Mesothelial cell of epicardium (in vitro differentiated cells): ENCODE measurements around the gene PLEKHA6. TPM values are rescaled to one million over a fixed set of nuclear protein-coding genes. Genes with fewer than 3 reads are reported as not detected.
A peak's percentile ranks its signal among the peaks of the same experiment; 100 is the strongest.

ENCODE experiments used
- DNase-seq, 2 experiments: peaks; one replicate each; pipeline ENCODE4 v3.0.0; 2021; ENCODE audit warnings: low spot score in 2 of 2; ENCODE audit not compliant: unreplicated experiment in 2 of 2
- H3K27ac Mint-ChIP-seq: 2 replicates; pipeline ENCODE4 v1.8.0; 2021; ENCODE audit warnings: mixed read lengths
- H3K27me3 Mint-ChIP-seq: 2 replicates; pipeline ENCODE4 v1.8.0; 2021; ENCODE audit warnings: low read depth, mixed read lengths
- H3K36me3 Mint-ChIP-seq: 2 replicates; pipeline ENCODE4 v1.8.0; 2021; ENCODE audit warnings: mixed read lengths
- H3K4me1 Mint-ChIP-seq: 2 replicates; pipeline ENCODE4 v1.8.0; 2021; ENCODE audit warnings: mixed read lengths
- H3K4me3 Mint-ChIP-seq: 2 replicates; pipeline ENCODE4 v1.8.0; 2021; ENCODE audit warnings: mild to moderate bottlenecking, moderate library complexity, mixed read lengths
- H3K9me3 Mint-ChIP-seq: 2 replicates; pipeline ENCODE4 v1.8.0; 2021; ENCODE audit warnings: mixed read lengths
- total RNA-seq: library from RNA; stranded (reverse); gene quantifications from 3 replicates; pipeline ENCODE4 v1.2.1, GENCODE V29; 2021
- TF ChIP-seq, protein P1 (sequence below): fragments of 200-600 bp; sonication (generic); IDR thresholded peaks from one replicate; pipeline ENCODE4 v1.5.0; 2021; ENCODE audit warnings: antibody characterized with exemption; ENCODE audit not compliant: unreplicated experiment

The PLEKHA6 gene
- total RNA-seq, 1 donor from 2014 or later: 29.7 TPM

DNA sequence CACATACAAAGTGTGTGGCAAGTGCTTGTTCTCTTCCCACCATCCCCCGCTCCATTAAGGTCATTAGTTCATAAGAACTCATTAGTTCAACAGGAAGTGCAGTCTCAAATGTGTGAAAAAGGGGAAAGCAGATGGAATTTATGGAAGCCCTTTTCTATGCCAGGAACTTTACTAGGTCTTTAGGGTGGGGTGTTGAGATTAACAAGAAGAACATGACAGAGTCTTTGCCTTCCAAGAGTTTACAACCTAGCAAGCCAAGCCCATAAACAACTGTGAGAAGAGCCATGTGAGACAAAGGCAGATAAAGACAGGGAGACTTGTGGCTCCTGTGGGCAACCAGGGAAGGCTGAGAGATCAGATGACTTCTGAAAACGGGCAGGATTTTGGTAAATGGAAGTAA lies 21.4 kb downstream of the PLEKHA6 start:
- H3K36me3 Mint-ChIP-seq: no peaks in the 10 kb centered on the region
- peak overlapping the region; percentile 31 for H3K27ac Mint-ChIP-seq
- peaks cover 46% of the 10 kb centered on the region for H3K4me1 Mint-ChIP-seq
- no peak overlapping the region for H3K4me3 Mint-ChIP-seq
- no peak for DNase-seq
- no peaks in the 10 kb centered on the region for H3K9me3 Mint-ChIP-seq
- no peaks in the 10 kb centered on the region for H3K27me3 Mint-ChIP-seq
- TF ChIP-seq, protein P1, sequence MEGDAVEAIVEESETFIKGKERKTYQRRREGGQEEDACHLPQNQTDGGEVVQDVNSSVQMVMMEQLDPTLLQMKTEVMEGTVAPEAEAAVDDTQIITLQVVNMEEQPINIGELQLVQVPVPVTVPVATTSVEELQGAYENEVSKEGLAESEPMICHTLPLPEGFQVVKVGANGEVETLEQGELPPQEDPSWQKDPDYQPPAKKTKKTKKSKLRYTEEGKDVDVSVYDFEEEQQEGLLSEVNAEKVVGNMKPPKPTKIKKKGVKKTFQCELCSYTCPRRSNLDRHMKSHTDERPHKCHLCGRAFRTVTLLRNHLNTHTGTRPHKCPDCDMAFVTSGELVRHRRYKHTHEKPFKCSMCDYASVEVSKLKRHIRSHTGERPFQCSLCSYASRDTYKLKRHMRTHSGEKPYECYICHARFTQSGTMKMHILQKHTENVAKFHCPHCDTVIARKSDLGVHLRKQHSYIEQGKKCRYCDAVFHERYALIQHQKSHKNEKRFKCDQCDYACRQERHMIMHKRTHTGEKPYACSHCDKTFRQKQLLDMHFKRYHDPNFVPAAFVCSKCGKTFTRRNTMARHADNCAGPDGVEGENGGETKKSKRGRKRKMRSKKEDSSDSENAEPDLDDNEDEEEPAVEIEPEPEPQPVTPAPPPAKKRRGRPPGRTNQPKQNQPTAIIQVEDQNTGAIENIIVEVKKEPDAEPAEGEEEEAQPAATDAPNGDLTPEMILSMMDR: no peak

DNA sequence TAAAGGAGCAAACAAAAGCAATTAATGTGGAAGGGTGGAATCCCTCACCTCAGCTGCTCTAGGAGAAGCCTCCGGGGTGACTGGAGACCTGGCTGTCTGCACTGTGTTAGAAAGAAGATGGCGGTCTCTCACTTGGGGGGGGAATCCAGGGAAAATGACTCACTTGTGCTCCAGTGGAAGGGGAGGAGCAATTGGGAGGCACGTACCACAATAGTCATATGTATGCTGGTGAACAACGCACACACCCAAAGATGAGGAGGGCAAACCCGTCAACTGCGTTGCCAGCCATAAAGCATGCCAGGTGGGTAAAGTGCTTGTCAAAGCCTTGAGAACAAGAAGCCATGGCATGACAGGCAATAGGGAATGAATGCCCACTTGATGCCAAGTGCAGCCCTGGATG lies 22.1 kb downstream of the PLEKHA6 start:
- TF ChIP-seq, protein P1: no peak
- no peaks in the 10 kb centered on the region for H3K36me3 Mint-ChIP-seq
- no peak overlapping the region for H3K27ac Mint-ChIP-seq
- H3K4me3 Mint-ChIP-seq: no peak overlapping the region
- H3K9me3 Mint-ChIP-seq: no peaks in the 10 kb centered on the region
- DNase-seq: no peak
- peaks cover 48% of the 10 kb centered on the region for H3K4me1 Mint-ChIP-seq
- no peaks in the 10 kb centered on the region for H3K27me3 Mint-ChIP-seq

DNA sequence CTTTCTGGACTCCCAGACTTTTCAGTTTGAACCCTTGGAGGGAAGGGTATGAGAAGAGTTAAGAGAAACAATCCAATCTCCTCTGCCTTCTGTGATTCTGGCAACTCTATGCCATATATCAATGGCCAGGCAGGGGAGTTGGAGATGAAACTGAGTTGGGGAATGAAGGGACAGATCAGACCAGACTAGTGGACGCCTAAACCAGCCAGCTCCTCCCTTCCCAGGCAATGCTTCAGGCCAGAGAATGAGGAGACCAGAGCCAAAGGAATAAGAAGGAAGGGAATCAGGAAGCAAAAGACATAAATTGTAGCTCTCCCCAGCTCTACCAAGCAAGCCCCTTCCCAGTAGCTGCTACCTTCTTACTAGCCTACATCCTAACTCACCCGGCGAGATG lies 22.7 kb downstream of the PLEKHA6 start:
- H3K27me3 Mint-ChIP-seq: no peaks in the 10 kb centered on the region
- peaks cover 49% of the 10 kb centered on the region for H3K4me1 Mint-ChIP-seq
- no peaks in the 10 kb centered on the region for H3K36me3 Mint-ChIP-seq
- H3K4me3 Mint-ChIP-seq: no peak overlapping the region
- no peak overlapping the region for H3K27ac Mint-ChIP-seq
- no peaks in the 10 kb centered on the region for H3K9me3 Mint-ChIP-seq
- TF ChIP-seq, protein P1: no peak
- DNase-seq: no peak

DNA sequence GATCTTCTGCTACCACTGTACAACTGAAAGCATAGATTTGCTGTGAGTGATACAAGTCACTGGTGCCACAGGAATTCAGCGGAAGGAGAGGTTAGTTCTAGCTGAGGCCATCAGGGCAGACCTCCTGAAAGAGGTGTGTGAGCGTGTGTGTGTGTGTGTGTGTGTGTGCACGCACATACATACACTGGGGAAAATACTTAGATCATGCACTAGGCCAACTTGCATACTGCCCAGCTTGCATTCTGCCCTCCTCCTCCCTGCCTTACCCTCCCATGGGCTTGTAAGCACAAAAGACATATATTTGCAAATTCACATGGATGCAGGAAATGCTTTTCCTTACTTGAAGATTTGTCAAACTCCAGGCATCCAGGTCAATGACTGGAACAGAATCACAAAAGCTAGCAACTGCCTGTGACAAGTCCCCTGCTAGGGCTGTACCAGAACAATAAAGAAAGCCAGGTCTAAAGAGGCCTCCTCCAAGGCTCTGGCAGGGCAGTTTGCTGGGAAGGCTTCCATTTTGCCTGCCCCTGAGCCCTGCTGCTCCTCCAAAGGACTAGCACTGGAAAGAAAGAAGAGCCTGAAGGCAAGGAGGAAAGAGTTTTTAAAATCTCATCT lies 23.2 kb downstream of the PLEKHA6 start:
- no peak overlapping the region for H3K27ac Mint-ChIP-seq

DNA sequence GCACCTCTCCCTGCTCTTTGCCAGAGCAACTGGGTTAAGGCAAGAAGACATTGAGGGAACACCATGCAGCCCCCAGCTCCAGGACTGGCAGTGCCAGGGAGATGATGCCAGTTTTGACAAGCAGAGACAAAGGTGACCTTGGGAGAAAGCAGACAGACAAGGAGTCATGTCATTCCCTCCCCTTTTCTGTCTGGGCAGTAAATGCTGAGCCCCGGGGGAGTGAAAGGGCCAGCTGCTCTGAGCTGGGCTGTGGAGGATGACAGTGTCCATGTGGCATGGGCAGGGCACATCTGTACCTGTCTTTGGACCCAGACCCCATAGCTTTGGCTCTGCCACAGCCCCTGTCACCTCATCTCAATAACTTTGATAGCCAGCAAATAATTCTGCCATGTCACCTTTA lies 24.2 kb downstream of the PLEKHA6 start:
- DNase-seq: no peak
- TF ChIP-seq, protein P1: no peak
- H3K9me3 Mint-ChIP-seq: no peaks in the 10 kb centered on the region
- no peaks in the 10 kb centered on the region for H3K36me3 Mint-ChIP-seq
- no peak overlapping the region for H3K27ac Mint-ChIP-seq
- no peak overlapping the region for H3K4me3 Mint-ChIP-seq
- no peaks in the 10 kb centered on the region for H3K27me3 Mint-ChIP-seq
- H3K4me1 Mint-ChIP-seq: peaks cover 51% of the 10 kb centered on the region

More for the DNA sequence above, 23.2 kb downstream of the PLEKHA6 start:
- Mint-ChIP-seq H3K4me3 (no peak overlapping the region), H3K9me3 (no peaks in the 10 kb centered on the region), H3K27me3 (no peaks in the 10 kb centered on the region), H3K4me1 (peaks cover 50% of the 10 kb centered on the region), H3K36me3 (no peaks in the 10 kb centered on the region)
- TF ChIP-seq, protein P1: no peak
- no peak for DNase-seq

DNA sequence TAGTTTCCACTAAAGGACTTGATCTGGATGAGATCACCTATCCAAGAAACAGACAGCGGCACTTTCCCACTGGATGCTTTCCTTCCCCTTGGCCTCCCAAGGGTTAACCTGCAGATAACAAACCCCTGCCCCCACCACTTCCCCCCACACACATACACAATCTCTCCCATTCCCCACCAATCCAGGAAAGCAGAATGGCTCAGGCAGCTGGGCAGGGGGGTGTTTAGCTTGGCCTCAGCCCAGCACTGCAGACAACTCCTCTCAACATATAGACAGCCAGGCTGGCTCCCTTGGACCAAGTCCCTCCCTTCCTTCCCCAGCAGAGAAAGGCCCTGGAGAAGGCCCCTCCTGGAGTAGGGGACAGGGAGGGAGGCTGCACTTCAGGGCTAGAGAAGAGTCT lies 24.6 kb downstream of the PLEKHA6 start:
- Mint-ChIP-seq H3K4me3 (no peak overlapping the region), H3K27ac (no peak overlapping the region), H3K27me3 (no peaks in the 10 kb centered on the region), H3K9me3 (no peaks in the 10 kb centered on the region), H3K36me3 (no peaks in the 10 kb centered on the region), H3K4me1 (peaks cover 47% of the 10 kb centered on the region)
- TF ChIP-seq, protein P1: no peak
- peak in 1 of 2 experiments; percentile 44 for DNase-seq
